ENCODE measurements around the gene TBL1X. TPM values are rescaled to one million over a fixed set of nuclear protein-coding genes. Genes with fewer than 3 reads are reported as not detected.

TBL1X gene
- total RNA-seq, 6 experiments from 2014 or later, result 34.4 to 53.2 (median 44.9) TPM

DNA sequence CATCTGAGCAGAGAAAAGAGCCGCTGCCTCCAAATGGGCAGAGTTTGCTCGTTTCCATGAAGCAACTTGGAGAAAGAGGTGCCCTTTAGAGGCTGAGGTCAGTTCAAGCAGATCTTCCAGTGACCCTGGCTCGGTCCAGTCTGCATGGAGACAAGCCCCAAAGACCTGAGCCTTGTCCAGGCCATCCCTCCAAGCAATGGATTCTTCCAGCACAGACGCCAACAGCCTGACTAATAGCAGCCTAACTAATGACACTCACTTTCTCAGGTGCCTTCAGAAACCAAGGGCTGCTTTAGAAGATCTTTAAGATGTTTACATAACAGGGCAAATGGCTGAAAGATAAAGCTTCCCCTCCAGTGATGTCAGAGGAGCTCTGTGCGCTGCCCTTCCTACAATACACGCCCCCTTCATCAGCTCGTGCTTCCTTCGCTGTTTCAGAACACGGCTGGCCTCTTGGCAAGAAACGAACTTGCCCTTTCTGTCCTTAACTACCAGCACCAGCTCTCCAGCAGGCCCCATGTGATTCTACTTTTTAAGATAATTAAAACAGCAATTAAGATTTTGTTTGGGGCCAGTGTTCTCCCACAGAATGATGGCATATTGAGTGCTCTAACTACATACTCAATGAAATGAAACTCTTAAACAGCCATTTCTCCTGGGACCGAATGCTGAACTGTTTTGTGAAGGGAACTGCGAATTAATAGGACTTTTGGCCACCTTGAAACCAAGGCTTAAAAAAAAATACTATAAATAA, 181.8 kb downstream of the TBL1X start:
- Mint-ChIP-seq H3K27me3 (ENCODE audit: insufficient read depth) (peaks cover 2% of the 10 kb centered on the region; the same call in 1 of the 2 replicates), H3K4me1 (ENCODE audit: low read depth) (peaks cover 18% of the 10 kb centered on the region), H3K4me3 (no peak overlapping the region), H3K36me3 (ENCODE audit: low read depth) (no peaks in the 10 kb centered on the region), H3K27ac (no peak overlapping the region; the same call in 1 of the 2 replicates), H3K9me3 (no peaks in the 10 kb centered on the region)
- TF ChIP-seq, protein P1, sequence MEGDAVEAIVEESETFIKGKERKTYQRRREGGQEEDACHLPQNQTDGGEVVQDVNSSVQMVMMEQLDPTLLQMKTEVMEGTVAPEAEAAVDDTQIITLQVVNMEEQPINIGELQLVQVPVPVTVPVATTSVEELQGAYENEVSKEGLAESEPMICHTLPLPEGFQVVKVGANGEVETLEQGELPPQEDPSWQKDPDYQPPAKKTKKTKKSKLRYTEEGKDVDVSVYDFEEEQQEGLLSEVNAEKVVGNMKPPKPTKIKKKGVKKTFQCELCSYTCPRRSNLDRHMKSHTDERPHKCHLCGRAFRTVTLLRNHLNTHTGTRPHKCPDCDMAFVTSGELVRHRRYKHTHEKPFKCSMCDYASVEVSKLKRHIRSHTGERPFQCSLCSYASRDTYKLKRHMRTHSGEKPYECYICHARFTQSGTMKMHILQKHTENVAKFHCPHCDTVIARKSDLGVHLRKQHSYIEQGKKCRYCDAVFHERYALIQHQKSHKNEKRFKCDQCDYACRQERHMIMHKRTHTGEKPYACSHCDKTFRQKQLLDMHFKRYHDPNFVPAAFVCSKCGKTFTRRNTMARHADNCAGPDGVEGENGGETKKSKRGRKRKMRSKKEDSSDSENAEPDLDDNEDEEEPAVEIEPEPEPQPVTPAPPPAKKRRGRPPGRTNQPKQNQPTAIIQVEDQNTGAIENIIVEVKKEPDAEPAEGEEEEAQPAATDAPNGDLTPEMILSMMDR (IDR thresholded peaks at IDR 0.05), result no peak
- DNase-seq, result no peak

DNA sequence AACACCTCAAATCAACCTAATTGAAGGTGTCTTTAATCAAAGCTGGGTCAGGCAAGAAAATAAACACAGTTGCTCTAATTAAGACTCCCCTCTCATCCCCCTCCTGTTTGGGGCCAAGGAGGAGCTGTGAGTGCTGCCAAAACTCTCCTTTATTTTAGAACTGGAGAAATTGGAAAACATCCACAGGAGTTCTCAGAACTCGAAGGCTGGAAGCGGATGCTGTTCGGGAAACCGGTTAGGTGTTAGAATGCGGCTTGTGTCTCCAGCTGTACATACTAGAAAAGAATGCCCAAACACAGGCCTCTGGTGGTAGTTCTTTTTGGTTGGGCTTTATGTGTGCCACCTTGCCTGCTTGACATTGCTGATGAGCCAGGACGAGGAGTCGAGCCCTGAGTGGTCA, 182.6 kb downstream of the TBL1X start:
- Mint-ChIP-seq H3K27ac (no peak overlapping the region), H3K27me3 (ENCODE audit: insufficient read depth) (peaks cover 2% of the 10 kb centered on the region; the same call in 1 of the 2 replicates), H3K36me3 (ENCODE audit: low read depth) (no peaks in the 10 kb centered on the region), H3K9me3 (no peaks in the 10 kb centered on the region), H3K4me3 (no peak overlapping the region), H3K4me1 (ENCODE audit: low read depth) (peaks cover 18% of the 10 kb centered on the region)
- TF ChIP-seq, protein P1 (IDR thresholded peaks at IDR 0.05), result no peak
- no peak for DNase-seq

DNA sequence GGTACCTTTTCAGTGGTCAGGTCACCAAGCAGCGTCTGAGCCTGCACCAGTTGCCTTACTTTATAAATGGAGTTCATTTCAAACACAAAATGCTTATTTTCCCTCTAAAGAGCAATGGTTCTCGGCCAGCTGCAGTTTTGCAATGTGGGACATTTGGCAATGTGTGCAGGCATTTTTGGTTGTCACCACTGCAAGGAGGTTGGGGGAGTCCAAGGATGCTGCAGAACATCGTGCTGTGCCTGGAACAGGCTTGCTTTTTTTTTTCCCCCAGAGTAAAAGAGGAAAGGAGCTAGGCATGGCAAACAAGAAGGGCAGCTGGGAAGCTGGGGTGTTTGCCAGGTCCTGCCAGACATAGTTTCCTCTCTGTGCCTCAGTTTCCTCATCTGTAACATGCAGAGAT, 185.2 kb downstream of the TBL1X start:
- Mint-ChIP-seq H3K27me3 (ENCODE audit: insufficient read depth) (peaks cover 2% of the 10 kb centered on the region; the same call in 1 of the 2 replicates), H3K36me3 (ENCODE audit: low read depth) (peaks cover 5% of the 10 kb centered on the region; the same call in 1 of the 2 replicates), H3K9me3 (no peaks in the 10 kb centered on the region), H3K4me1 (ENCODE audit: low read depth) (peaks cover 13% of the 10 kb centered on the region), H3K27ac (no peak overlapping the region), H3K4me3 (no peak overlapping the region)
- TF ChIP-seq, protein P1 (IDR thresholded peaks at IDR 0.05), result no peak
- no peak for DNase-seq

DNA sequence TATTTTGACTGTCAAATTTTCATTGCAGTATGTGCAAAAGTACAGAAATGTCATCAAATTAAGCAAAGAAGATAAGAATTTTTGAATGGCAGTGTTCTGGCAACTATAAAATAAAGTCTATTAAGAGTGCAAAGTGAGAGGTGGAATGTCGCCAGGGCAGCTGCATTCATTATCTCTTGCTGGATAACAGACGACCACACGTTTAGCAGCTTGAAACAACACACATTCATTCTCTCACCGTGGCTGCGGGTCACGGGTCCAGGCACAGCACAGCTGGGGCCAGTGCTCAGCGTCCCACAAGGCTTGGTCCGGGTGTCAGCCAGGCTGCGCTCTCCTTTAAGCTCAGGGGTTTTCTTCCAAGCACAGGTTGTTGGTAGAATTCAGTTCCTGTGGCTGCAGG, 186.9 kb downstream of the TBL1X start:
- no peak for DNase-seq
- H3K4me3 Mint-ChIP-seq, result no peak overlapping the region
- no peak overlapping the region for H3K27ac Mint-ChIP-seq
- TF ChIP-seq, protein P1 (IDR thresholded peaks at IDR 0.05), result no peak
- H3K4me1 Mint-ChIP-seq (ENCODE audit: low read depth), result peaks cover 8% of the 10 kb centered on the region
- H3K36me3 Mint-ChIP-seq (ENCODE audit: low read depth), result peaks cover 5% of the 10 kb centered on the region; the same call in 1 of the 2 replicates
- no peaks in the 10 kb centered on the region for H3K9me3 Mint-ChIP-seq
- peaks cover 1% of the 10 kb centered on the region; the same call in 1 of the 2 replicates for H3K27me3 Mint-ChIP-seq (ENCODE audit: insufficient read depth)

DNA sequence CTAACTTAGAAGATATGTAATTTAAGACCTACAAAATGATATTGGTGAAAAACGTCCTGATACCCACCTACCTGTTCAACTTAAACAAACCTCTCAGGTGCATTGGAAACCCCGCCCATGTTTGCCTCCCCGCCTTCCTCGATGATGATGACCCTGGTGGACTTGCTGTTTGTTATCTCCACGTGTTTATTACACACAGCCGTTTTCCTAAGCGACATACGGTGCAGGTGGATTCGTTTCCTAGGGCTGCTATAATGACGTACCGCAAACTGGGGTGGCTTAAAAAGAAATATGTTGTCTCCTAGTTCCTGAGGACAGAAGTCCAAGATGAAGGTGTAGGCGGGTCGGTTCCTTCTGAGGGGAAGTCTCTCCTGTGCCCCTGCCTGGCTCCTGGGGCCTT, 190.1 kb downstream of the TBL1X start:
- Mint-ChIP-seq H3K36me3 (ENCODE audit: low read depth) (peaks cover 10% of the 10 kb centered on the region; the same call in 1 of the 2 replicates), H3K27ac (no peak overlapping the region), H3K4me3 (no peak overlapping the region), H3K9me3 (no peaks in the 10 kb centered on the region), H3K4me1 (ENCODE audit: low read depth) (peaks cover 22% of the 10 kb centered on the region), H3K27me3 (ENCODE audit: insufficient read depth) (no peaks in the 10 kb centered on the region; the same call in 1 of the 2 replicates)
- TF ChIP-seq, protein P1 (IDR thresholded peaks at IDR 0.05), result no peak
- DNase-seq, result no peak
